HK-2 (cell line): ENCODE data around the gene ALAD.
"Not testable (repeated sequence)": the region's sequence is repeated elsewhere in the genome, so short reads cannot be mapped to it uniquely, and the experiment has no call there.

Source experiments
- DNase-seq: peaks from one replicate; pipeline ENCODE4 v3.0.0-alpha.2; 2018; ENCODE audit not compliant: unreplicated experiment

The ALAD gene

GRCh38 chr9:113401027-113401792, at the start of gene ALAD:
ALAD (minus strand) TSS chr9:113401284; CDS start chr9:113393559, 7,725 bp downstream.
- DNase-seq, result peak; percentile 99

- DNase-seq, result no peak
Measured at GRCh38 chr9:113449376-113449775, 48.3 kb upstream of the ALAD start.

- DNase-seq, result no peak
Measured at GRCh38 chr9:113446323-113446740, 45.2 kb upstream of the ALAD start.

- DNase-seq, result no peak
Measured at GRCh38 chr9:113444736-113445135, 43.7 kb upstream of the ALAD start.

GRCh38 chr9:113437716-113438115, 36.6 kb upstream of the ALAD start:
- not testable (repeated sequence) for DNase-seq

- no peak for DNase-seq
Measured at GRCh38 chr9:113436728-113437515, 35.8 kb upstream of the ALAD start.

- no peak for DNase-seq
Measured at GRCh38 chr9:113431191-113431590, 30.1 kb upstream of the ALAD start.

- no peak for DNase-seq
Measured at GRCh38 chr9:113428062-113428615, 27.1 kb upstream of the ALAD start.

GRCh38 chr9:113427629-113428028, 26.5 kb upstream of the ALAD start:
- no peak for DNase-seq

GRCh38 chr9:113426701-113427100, 25.6 kb upstream of the ALAD start:
- no peak for DNase-seq

- no peak for DNase-seq
Measured at GRCh38 chr9:113425072-113425471, 24.0 kb upstream of the ALAD start.

- no peak for DNase-seq
Measured at GRCh38 chr9:113421726-113422125, 20.6 kb upstream of the ALAD start.

- DNase-seq, result no peak
Measured at GRCh38 chr9:113417370-113417769, 16.3 kb upstream of the ALAD start.

- DNase-seq, result no peak
Measured at GRCh38 chr9:113416149-113416721, 15.2 kb upstream of the ALAD start.

GRCh38 chr9:113410207-113410864, 9.3 kb upstream of the ALAD start, which contains the start of the genes C9orf43 and POLE3:
C9orf43 (plus strand) TSS chr9:113410747; CDS start chr9:113413494, 2,747 bp downstream.
POLE3 (minus strand) TSS chr9:113410675; CDS start chr9:113410293, 382 bp downstream.
- DNase-seq, result peak; percentile 96

GRCh38 chr9:113409883-113410206, 8.8 kb upstream of the ALAD start:
- no peak for DNase-seq

GRCh38 chr9:113409481-113409880, 8.4 kb upstream of the ALAD start:
- DNase-seq, result no peak

GRCh38 chr9:113406873-113407511, 5.9 kb upstream of the ALAD start:
- peak; percentile 46 for DNase-seq

- DNase-seq, result not testable (repeated sequence)
Measured at GRCh38 chr9:113406353-113406752, 5.3 kb upstream of the ALAD start.

- DNase-seq, result no peak
Measured at GRCh38 chr9:113403646-113404045, 2.6 kb upstream of the ALAD start.

GRCh38 chr9:113399646-113400200, 1.4 kb downstream of the ALAD start:
- no peak for DNase-seq
